ENCODE results near the gene ARHGEF33.

ARHGEF33 gene

GRCh38 chr2:38873763-38874162 lies 15.9 kb upstream of the ARHGEF33 start:
- Histone ChIP-seq H3K9me3 (ENCODE audit: control insufficient read depth, insufficient read depth, low read depth, low read length) (no peaks in the 10 kb centered on the region), H3K4me1 (ENCODE audit: control insufficient read depth, insufficient read depth, low read length) (no peaks in the 10 kb centered on the region; the same call in 1 of the 2 replicates), H3K36me3 (ENCODE audit: control insufficient read depth in 2 of 2, insufficient read depth in 1 of 2, low read length in 2 of 2) (no peaks in the 10 kb centered on the region), H3K4me3 (ENCODE audit: low read depth, low read length) (no peak overlapping the region), H3K27ac (ENCODE audit: extremely low read depth, low read depth, low read length) (no peak overlapping the region)
- ChIA-PET CTCF (interaction anchor here (0.7 kb wide), 1 partner anchor 140 kb away, joined by 6 read pairs; no protein-coding TSS in a partner anchor), POLR2A (interaction anchor here (0.6 kb wide), 1 partner anchor 127 kb away, joined by 3 read pairs; no protein-coding TSS in a partner anchor)
- no peak for TF ChIP-seq ZNF24 (tag by site-specific recombination; IDR thresholded peaks at IDR 0.05)
- no peak for TF ChIP-seq YY2 (tag by site-specific recombination; IDR thresholded peaks at IDR 0.05)
- no peak for TF ChIP-seq ZNF449 (tag by site-specific recombination; IDR thresholded peaks at IDR 0.05)
- TF ChIP-seq ZNF707 (tag by site-specific recombination; IDR thresholded peaks at IDR 0.05) = no peak
- no peak for TF ChIP-seq ZFP41 (tag by site-specific recombination; IDR thresholded peaks at IDR 0.05; ENCODE audit: borderline replicate concordance)
- TF ChIP-seq ZNF214 (tag by site-specific recombination; IDR thresholded peaks at IDR 0.05; ENCODE audit: borderline replicate concordance) = no peak
- no peak for TF ChIP-seq ZNF558 (tag by site-specific recombination; IDR thresholded peaks at IDR 0.05)
- no peak for TF ChIP-seq ZBTB20 (tag by site-specific recombination; IDR thresholded peaks at IDR 0.05)
- TF ChIP-seq, protein P1, sequence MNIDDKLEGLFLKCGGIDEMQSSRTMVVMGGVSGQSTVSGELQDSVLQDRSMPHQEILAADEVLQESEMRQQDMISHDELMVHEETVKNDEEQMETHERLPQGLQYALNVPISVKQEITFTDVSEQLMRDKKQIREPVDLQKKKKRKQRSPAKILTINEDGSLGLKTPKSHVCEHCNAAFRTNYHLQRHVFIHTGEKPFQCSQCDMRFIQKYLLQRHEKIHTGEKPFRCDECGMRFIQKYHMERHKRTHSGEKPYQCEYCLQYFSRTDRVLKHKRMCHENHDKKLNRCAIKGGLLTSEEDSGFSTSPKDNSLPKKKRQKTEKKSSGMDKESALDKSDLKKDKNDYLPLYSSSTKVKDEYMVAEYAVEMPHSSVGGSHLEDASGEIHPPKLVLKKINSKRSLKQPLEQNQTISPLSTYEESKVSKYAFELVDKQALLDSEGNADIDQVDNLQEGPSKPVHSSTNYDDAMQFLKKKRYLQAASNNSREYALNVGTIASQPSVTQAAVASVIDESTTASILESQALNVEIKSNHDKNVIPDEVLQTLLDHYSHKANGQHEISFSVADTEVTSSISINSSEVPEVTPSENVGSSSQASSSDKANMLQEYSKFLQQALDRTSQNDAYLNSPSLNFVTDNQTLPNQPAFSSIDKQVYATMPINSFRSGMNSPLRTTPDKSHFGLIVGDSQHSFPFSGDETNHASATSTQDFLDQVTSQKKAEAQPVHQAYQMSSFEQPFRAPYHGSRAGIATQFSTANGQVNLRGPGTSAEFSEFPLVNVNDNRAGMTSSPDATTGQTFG (tag by site-specific recombination; IDR thresholded peaks at IDR 0.05; ENCODE audit: borderline replicate concordance) = no peak
- no peak for TF ChIP-seq ZNF596 (tag by site-specific recombination; IDR thresholded peaks at IDR 0.05)
- no peak for TF ChIP-seq PRDM1 (tag by site-specific recombination; IDR thresholded peaks at IDR 0.05)
- TF ChIP-seq ZNF677 (tag by site-specific recombination; IDR thresholded peaks at IDR 0.05) = no peak
- no peak for TF ChIP-seq ZNF394 (tag by site-specific recombination; IDR thresholded peaks at IDR 0.05; ENCODE audit: borderline replicate concordance)
- no peak for TF ChIP-seq ZNF530 (tag by site-specific recombination; IDR thresholded peaks at IDR 0.05; ENCODE audit: low read depth)
- no peak for TF ChIP-seq ZBTB10 (tag by site-specific recombination; IDR thresholded peaks at IDR 0.05)
- no peak for TF ChIP-seq ZSCAN18 (tag by site-specific recombination; IDR thresholded peaks at IDR 0.05)
- no peak for TF ChIP-seq ZNF548 (tag by site-specific recombination; IDR thresholded peaks at IDR 0.05)
- TF ChIP-seq OVOL3 (tag by site-specific recombination; IDR thresholded peaks at IDR 0.05) = no peak
- no peak for TF ChIP-seq MEIS1 (CRISPR knock-in tag; IDR thresholded peaks at IDR 0.05; ENCODE audit: borderline replicate concordance)
- no peak for TF ChIP-seq KLF16 (tag by site-specific recombination; IDR thresholded peaks at IDR 0.05)
